ENCODE measurements around the gene CSPG4.
"Not testable (repeated sequence)": the region's sequence is repeated elsewhere in the genome, so short reads cannot be mapped to it uniquely, and the experiment has no call there.

Gene CSPG4

DNA sequence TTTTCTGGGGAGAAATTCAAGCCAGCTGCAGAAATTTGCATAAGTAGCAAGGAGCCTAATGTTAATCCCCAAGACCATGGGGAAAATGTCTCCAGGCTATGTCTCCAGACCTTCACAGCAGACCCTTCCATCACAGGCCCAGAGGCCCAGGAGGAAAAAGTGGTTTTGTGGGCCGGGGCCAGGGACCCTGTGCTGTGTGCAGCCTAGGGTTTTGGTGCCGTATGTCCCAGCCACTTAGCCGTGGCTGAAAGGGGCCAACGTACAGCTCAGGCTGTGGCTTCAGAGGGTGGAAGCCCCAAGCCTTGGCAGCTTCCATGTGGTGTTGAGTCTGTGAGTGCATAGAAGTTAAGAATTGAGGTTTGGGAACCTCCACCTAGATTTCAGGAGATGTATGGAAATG lies 29.7 kb upstream of the CSPG4 start:
- DNase-seq (ENCODE audit: low read depth in 2 of 2, low spot score in 1 of 2): not testable (repeated sequence)

- no peak for DNase-seq (ENCODE audit: low read depth in 2 of 2, low spot score in 1 of 2)
Observed at GRCh38 chr15:75739791-75740190, 27.1 kb upstream of the CSPG4 start.

DNA sequence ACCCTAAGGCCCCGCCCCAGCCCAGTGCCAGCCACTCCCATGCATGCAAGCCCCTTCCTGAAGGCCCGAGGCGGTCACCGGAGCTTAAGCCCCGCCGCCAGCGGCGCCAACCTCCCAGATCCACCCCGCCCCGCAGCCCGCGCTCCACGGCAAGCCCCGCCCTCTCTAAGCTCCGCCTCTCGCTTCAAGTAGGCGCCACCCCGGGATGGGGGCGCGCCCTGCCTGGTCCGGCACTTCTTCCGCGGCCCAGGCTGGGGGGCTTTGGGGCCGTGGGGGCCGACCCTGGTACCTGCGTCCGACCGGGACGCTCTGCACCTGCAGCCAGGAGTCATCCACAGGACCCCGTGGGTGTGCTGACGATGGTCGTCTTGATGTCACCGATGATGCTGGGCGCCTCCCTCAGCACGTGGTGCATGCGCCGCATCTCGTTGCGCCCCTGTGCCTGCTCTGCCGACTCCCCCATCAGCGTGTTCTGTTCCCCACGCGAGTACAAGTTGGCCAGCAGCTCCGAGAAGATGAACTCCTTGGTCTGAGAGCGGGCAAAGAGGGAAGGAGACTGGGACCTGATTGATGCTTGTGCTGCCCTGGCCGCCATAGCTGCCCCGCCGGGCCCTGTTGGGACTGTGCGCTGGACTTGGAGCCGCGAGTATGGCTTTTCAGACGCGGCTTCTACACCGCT lies 26.1 kb upstream of the CSPG4 start:
- DNase-seq (ENCODE audit: low read depth in 2 of 2, low spot score in 1 of 2): peak; percentile 77 to 80

GRCh38 chr15:75738014-75738646 lies 25.5 kb upstream of the CSPG4 start:
- DNase-seq (ENCODE audit: low read depth in 2 of 2, low spot score in 1 of 2): no peak

DNA sequence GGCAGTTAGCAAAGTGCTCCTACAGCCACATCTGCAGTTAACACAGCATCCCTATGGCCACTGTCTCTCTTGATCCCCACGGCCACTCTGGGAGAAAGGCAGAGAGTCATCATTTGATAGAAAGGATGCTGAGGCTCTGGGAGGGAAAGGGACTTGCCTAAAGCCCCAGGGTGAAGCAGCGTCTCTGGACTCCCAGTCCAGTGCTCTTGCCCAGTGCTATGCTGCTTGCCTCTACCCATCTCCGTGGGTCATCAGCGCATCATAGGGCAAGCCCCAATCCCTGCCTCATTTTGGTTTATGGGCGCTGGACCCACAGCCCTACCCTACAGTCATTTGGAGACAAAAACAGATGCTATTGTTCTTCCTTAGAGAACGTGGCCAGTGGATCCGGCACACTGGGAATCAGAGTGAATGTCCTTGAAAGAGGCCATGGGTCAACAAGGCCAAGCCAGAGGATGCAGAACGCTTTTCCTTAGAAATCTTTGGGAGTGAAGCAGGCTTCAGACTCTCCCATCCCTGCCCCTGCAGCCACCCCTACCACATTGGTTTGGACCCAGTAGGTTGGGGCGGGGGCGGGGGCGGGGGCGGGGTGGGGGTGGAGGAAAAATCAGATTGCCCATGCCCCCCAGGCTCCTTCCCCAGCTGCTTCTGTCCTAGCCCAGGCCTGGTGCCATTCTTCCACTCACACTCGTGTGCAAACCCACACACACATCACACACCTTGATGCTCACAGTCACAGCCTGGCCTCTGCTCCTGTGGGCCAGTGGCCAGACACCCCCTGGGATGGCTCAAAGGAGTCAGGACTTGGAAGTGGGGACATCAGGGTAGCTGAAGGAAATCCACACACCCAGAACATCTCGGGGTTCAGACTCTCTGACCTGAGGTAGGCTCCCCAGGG lies 24.7 kb upstream of the CSPG4 start:
- DNase-seq (ENCODE audit: low read depth in 2 of 2, low spot score in 1 of 2): not testable (repeated sequence)

DNA sequence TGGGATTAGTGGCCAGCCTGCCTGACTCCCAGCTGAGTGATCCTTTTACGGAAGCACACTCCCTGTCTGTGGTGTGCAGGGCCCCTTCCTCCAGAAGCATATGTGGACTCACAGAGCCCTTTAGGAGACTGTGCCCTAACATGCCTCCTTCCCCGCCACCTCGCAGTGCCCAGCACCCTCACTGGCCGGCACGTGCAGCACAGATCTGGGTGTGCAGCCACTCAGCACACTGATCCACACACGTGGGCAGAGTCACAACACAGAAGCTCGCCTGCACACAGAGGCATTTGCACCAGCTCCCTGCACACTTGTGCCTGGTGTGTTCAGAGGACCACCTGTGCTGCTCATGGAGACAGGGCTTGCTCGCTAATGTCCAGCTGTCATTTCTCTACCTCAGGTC lies 23.6 kb upstream of the CSPG4 start:
- no peak for DNase-seq (ENCODE audit: low read depth in 2 of 2, low spot score in 1 of 2)

DNA sequence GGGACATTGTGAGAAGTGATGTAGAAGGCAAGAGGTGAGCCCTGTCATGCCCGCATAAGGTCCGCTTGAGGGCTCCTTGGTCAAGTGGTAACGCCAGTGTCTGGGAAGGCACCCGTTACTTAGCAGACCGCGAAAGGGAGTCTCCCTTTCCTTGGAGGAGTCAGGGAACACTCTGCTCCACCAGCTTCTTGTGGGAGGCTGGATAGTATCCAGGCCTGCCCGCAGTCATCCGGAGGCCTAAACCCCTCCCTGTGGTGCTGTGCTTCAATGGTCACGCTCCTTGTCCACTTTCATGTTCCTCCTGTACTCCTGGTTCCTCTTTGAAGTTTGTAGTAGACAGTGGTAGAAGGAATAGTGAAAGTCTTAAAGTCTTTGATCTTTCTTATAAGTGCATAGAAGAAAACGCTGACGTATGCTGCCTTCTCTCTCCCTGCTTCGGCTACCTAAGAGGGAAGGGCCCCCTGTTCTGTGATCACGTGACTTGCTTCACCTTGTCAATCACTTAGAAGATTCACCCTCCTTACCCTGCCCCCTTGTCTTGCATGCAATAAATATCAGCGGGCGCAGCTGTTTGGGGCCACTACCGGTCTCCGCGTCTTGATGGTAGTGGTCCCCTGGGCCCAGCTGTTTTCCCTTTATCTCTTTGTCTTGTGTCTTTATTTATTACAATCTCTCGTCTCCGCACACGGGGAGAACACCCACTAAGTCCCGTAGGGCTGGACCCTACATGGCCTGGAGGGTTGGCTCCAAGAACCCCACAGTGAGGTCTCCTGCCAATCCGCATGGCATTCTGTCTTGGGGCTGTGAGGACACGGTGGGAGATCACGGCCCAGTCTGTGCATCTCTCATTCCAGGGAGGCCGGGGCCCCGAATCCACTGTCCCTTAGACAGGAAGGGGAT lies 22.5 kb upstream of the CSPG4 start:
- DNase-seq (ENCODE audit: low read depth in 2 of 2, low spot score in 1 of 2): not testable (repeated sequence)

DNA sequence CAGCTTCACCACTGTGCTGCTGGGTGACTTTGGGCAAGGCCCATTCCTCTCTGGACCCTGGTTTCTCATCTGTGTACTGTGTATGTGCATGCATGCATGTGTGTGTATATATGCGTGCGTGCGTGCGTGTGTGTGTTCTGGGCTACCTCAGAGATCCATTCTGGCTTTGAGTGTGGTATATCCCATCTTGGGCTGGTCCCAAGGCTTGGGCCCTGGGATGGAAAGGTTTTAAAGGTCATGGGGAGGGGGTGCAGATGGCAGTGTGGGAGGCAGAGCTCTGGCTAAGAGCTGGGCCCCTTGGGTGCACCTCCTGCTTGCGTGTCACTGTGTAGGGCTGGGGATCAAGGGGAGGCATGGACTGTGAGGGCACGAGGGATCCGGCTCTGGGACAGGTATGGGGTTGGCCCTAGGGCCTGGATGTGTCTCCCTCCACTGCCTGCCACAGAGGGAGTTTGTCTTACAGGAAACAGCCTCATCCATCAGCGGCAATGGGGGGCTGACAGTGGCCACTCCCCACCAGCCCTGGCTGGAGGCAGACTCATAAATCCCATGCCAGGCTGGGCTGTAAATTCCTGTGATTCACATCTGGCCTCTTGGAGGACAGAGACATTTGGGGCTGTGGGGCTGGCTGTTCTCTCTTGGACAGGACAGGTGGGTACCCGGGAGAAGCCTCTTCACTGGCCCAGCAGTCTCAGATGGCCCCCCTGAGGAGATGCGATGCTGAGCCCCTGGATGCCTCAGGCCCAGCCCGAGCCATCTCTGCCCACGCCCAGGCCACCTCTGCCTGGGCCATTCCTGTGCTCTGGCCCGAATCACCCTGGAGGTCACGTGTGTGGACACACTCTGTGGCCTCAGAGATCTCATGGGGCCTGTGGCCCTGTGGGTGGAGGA lies 21.4 kb upstream of the CSPG4 start:
- DNase-seq (ENCODE audit: low read depth in 2 of 2, low spot score in 1 of 2): no peak

GRCh38 chr15:75732809-75733451 lies 20.3 kb upstream of the CSPG4 start:
- no peak for DNase-seq (ENCODE audit: low read depth in 2 of 2, low spot score in 1 of 2)

- DNase-seq (ENCODE audit: low read depth in 2 of 2, low spot score in 1 of 2): no peak
Observed at GRCh38 chr15:75732177-75732808, 19.6 kb upstream of the CSPG4 start.

- no peak for DNase-seq (ENCODE audit: low read depth in 2 of 2, low spot score in 1 of 2)
Observed at GRCh38 chr15:75731248-75732151, 18.9 kb upstream of the CSPG4 start.

- DNase-seq (ENCODE audit: low read depth in 2 of 2, low spot score in 1 of 2): not testable (repeated sequence)
Observed at GRCh38 chr15:75730376-75731247, 18.0 kb upstream of the CSPG4 start.

GRCh38 chr15:75729326-75730069 lies 16.9 kb upstream of the CSPG4 start:
- no peak for DNase-seq (ENCODE audit: low read depth in 2 of 2, low spot score in 1 of 2)

DNA sequence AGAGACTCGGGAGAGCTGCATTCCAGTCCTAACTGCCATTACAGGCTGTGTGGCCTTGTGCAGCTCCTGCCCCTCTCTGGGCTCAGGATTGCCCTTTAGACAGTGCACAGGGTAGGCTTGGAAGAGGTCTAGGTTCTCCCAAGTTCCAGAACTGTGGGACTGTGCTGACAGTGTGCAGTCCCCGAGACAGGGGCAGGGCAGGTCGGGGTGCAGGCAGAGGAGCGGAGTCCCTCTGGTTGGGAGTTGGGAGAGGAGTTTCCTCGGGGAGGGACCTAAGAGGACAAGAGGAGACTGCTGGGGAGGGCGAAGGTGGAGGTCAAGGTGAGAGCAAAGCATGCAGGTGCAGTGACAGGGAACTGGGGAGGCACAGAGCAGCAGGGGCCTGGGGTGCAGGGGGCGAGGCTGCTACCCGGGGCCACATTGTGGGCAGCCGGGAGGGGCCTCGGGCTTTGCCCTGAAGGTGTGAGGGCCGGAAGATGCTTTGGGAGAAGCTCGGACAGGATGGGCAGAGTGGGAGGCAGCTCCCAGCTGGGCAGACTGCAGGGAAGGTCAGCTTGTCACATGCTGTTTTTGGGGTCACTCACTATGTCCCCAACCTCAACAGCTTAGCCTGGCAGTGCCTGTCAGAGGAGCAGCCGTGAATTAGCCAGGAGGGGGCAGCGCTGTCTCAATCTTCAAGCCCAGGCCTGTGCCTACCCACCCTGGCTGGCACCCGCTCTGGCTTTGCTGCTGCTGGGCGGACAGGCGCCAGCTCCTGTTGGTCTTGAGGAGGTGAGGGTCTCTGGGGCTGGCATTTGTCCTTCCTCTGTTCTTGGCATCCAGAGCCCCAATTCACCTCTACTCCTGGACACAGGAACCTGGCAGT lies 15.4 kb upstream of the CSPG4 start:
- peak; percentile 49 to 54 for DNase-seq (ENCODE audit: low read depth in 2 of 2, low spot score in 1 of 2)

DNA sequence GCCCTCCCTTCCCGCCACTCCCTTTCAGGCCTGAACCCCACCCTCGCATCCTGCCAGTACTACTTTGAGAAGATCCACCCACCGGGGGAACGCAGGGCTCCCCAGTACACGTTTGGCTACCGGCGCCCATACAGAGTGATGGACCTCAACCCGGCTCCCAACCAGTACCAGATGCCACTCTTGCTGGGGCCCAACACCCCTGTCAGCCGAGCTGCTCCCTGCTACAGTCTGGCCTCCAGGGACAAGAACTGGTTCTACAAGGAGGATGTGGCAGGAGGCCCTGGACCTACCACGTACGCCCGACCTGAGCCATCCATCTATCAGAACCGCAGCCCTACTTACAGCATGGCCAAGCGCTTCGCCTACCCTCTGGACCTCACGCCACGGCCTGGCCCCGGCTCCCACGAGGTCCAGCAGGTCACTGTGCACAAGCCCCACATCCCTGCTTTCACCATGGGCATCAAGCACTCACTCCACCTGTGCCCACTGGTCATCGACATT lies 14.4 kb upstream of the CSPG4 start:
- DNase-seq (ENCODE audit: low read depth in 2 of 2, low spot score in 1 of 2): no peak

Measured in stimulated activated CD8-positive, alpha-beta memory T cell treated with anti-CD3 and anti-CD28 coated beads, Interleukin-4, amount 100 ng/mL, for 4 hours (primary cell).